HuH-7.5 (cell line): ENCODE results near the gene C1QTNF9.
"Not testable (repeated sequence)": the region's sequence is repeated elsewhere in the genome, so short reads cannot be mapped to it uniquely, and the experiment has no call there.

Source experiments
- DNase-seq: peaks from one replicate; pipeline ENCODE4 v3.0.0; 2011; ENCODE audit warnings: low spot score

Gene C1QTNF9

GRCh38 chr13:24323036-24323738 lies 13.8 kb downstream of the C1QTNF9 start:
- no peak for DNase-seq

- DNase-seq, result no peak
Observed at GRCh38 chr13:24323739-24324075, 14.3 kb downstream of the C1QTNF9 start.

- not testable (repeated sequence) for DNase-seq
Observed at GRCh38 chr13:24327598-24327997, 18.2 kb downstream of the C1QTNF9 start.

- DNase-seq, result no peak
Observed at GRCh38 chr13:24328145-24328544, 18.8 kb downstream of the C1QTNF9 start.

- DNase-seq, result no peak
Observed at GRCh38 chr13:24338721-24339120, 29.3 kb downstream of the C1QTNF9 start.

GRCh38 chr13:24339937-24340607 lies 30.7 kb downstream of the C1QTNF9 start:
- DNase-seq, result no peak

GRCh38 chr13:24340608-24340955 lies 31.2 kb downstream of the C1QTNF9 start:
- no peak for DNase-seq

- DNase-seq, result no peak
Observed at GRCh38 chr13:24341439-24341838, 32.1 kb downstream of the C1QTNF9 start.

- no peak for DNase-seq
Observed at GRCh38 chr13:24348385-24348784, 39.0 kb downstream of the C1QTNF9 start.

- DNase-seq, result no peak
Observed at GRCh38 chr13:24348797-24349515, 39.6 kb downstream of the C1QTNF9 start.

GRCh38 chr13:24349778-24350664 lies 40.6 kb downstream of the C1QTNF9 start:
- not testable (repeated sequence) for DNase-seq

GRCh38 chr13:24351423-24351822 lies 42.0 kb downstream of the C1QTNF9 start:
- DNase-seq, result no peak

- DNase-seq, result no peak
Observed at GRCh38 chr13:24353736-24354135, 44.4 kb downstream of the C1QTNF9 start.

- no peak for DNase-seq
Observed at GRCh38 chr13:24355103-24355502, 45.7 kb downstream of the C1QTNF9 start.

- DNase-seq, result no peak
Observed at GRCh38 chr13:24356270-24356669, 46.9 kb downstream of the C1QTNF9 start.

GRCh38 chr13:24356837-24357236 lies 47.5 kb downstream of the C1QTNF9 start:
- no peak for DNase-seq

GRCh38 chr13:24357756-24358155 lies 48.4 kb downstream of the C1QTNF9 start:
- no peak for DNase-seq

GRCh38 chr13:24358836-24359235 lies 49.5 kb downstream of the C1QTNF9 start:
- DNase-seq, result not testable (repeated sequence)

- DNase-seq, result not testable (repeated sequence)
Observed at GRCh38 chr13:24359252-24359651, 49.9 kb downstream of the C1QTNF9 start.

- DNase-seq, result no peak
Observed at GRCh38 chr13:24360106-24360505, 50.7 kb downstream of the C1QTNF9 start.

GRCh38 chr13:24361113-24361512 lies 51.7 kb downstream of the C1QTNF9 start:
- no peak for DNase-seq

- no peak for DNase-seq
Observed at GRCh38 chr13:24361852-24362366, 52.5 kb downstream of the C1QTNF9 start.
